HG03097 (cell line): ENCODE measurements around the gene KCP.
"Not testable (repeated sequence)": the region's sequence is repeated elsewhere in the genome, so short reads cannot be mapped to it uniquely, and the experiment has no call there.

ENCODE experiments used
- ATAC-seq: cut with Tn5 transposase; IDR thresholded peaks from one replicate; pipeline ENCODE4 v1.9.1; 2021; ENCODE audit not compliant: unreplicated experiment, low FRiP score

The KCP gene

DNA sequence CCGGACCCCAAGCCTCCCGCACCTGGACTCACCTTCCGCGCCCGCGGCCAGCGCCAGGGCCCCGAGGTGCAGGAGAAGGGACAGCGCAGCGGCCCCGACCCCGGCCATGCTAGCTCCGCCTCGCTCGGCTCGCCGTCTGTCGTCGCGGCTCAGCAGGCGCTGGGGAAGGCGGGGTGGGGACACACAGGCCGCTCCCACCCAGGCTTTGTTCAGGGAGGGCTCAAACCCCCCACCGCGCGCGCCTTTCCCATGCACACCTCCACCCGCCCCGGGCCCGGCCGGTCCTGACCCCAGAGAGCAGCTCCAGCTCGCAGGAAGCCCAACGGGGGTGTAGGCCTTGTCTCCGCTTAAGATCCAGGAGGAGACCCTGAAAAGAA lies at the start of gene KCP:
Gene KCP (minus strand): TSS at position 141 of the 377 bp plus-strand sequence. CDS start 33 bp downstream, at position 108.
- ATAC-seq = no peak

GRCh38 chr7:128959296-128959695 lies 48.8 kb upstream of the KCP start:
- no peak for ATAC-seq

GRCh38 chr7:128955981-128956380 lies 45.5 kb upstream of the KCP start:
- ATAC-seq = no peak

- no peak for ATAC-seq
Observed at GRCh38 chr7:128954830-128955802, 44.6 kb upstream of the KCP start.

GRCh38 chr7:128954150-128954549 lies 43.6 kb upstream of the KCP start:
- no peak for ATAC-seq

- ATAC-seq = no peak
Observed at GRCh38 chr7:128951296-128951695, 40.8 kb upstream of the KCP start.

GRCh38 chr7:128948976-128949760 lies 38.7 kb upstream of the KCP start:
- no peak for ATAC-seq

- no peak for ATAC-seq
Observed at GRCh38 chr7:128948312-128948973, 37.9 kb upstream of the KCP start.

DNA sequence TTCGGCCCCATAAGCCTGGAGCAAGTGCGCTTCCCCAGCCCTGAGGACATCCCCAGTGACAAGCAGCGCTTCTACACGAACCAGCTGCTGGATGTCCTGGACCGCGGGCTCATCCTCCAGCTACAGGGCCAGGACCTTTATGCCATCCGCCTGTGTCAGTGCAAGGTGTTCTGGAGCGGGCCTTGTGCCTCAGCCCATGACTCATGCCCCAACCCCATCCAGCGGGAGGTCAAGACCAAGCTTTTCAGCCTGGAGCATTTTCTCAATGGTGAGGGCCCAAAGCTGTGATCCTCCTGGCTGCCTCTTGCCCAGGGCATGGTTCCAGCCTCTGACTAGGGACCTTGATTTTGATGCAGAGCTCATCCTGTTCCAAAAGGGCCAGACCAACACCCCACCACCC lies 37.3 kb upstream of the KCP start:
- no peak for ATAC-seq

- no peak for ATAC-seq
Observed at GRCh38 chr7:128946936-128947830, 36.7 kb upstream of the KCP start.

DNA sequence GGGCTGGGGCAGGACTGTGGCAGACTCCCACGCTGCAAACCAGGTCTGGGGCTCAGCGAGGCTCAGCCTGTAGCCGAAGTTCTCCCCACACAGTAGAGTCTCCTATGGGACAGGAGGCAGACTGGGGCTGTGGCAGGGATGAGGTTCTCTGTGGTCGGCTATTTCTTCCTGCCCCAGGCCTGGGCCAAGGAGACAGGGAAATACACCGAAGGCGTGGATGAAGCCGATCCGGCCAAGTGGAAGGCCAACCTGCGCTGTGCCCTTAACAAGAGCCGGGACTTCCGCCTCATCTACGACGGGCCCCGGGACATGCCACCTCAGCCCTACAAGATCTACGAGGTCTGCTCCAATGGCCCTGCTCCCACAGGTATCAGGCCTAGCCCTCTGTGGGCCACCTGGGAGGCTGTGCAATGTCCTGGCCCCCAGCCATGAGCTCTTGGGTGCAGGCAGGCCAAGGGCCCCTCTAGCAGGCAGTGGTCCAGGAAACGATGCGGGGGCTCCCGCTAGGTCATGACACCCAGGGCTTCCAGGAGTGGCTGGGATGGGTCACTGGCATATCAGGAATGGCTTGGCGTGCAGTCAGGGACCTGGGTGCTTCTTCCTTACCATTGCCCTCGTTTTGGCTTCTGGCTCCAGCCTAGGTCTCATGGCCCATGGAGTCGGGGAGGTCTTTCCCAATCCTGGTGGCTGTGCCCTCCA lies 35.3 kb upstream of the KCP start:
- ATAC-seq = no peak

GRCh38 chr7:128944487-128945236 lies 34.2 kb upstream of the KCP start:
- ATAC-seq = no peak

- ATAC-seq = not testable (repeated sequence)
Observed at GRCh38 chr7:128943251-128943650, 32.7 kb upstream of the KCP start.

- no peak for ATAC-seq
Observed at GRCh38 chr7:128941946-128942526, 31.5 kb upstream of the KCP start.

- ATAC-seq = no peak
Observed at GRCh38 chr7:128941323-128941890, 30.9 kb upstream of the KCP start.

DNA sequence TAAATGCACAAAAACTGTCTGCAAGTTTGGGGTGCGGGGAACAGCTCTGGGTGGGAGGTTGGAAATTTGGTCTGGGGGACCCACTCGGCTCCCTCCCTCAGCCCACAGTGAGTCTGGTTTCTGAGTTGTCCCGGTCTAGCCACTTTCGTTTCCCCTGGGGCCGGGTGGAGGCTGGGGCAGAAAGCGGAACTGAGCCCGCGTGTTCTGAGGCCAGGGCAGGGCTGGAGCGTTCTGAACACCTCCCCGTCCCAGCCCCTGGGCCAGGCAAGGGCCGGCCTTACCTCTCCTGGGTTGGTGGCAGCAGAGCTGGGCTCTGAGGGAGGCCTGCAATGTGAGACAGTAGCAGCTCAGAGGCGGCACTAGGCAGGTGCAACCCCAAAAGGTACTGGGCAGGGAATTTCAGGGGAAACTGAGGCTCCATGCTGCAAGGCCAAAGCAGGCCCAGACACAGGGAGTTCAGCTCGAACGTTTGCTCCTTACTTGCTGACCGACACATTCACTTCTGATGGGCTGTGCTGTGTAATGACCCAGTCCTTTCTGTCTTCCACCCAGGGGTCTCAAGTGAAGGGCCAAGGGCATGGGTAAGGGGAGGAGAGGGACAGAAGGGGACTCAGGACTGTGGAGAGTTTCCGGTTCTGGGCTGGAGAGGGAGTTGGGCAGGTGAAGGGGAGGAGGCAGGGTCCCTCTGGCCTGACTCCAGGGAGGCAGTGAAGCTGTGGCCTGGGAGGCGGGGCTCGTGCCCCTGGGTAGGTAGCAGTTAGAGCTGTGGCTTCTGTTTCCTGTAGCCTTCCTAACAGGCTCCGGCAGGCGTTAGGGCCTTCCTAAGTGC lies 30.2 kb upstream of the KCP start:
- ATAC-seq = peak; percentile 50

DNA sequence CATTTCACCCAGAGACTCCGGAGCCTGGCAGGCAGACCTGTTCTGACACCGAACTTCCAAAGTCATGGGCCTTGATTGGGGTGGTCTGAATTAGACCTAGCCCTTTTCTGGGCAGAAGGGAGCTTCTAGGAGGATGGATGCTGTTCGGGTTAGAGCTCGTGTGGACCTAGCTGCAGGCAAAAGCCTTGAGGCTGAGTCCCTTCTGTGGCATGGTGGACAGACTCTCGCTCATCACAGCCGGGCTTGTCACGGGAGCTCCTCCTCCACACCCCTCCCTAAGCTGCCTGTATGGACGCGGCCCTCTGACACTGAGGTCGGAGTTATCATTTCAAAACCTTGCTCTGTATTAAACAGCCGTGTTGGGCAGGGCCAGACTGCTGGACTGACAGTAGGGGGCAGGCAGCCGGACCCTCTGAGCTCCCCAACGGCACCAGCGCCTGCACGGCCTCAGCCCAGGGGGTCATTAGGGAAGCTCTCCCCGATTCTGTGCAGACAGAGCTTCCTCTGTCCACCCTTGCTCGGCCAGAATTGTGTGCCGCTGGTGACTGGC lies 29.4 kb upstream of the KCP start:
- ATAC-seq = peak; percentile 6
